Measurements from ENCODE around the gene PPP1R36. TPM values are rescaled to one million over a fixed set of nuclear protein-coding genes. Genes with fewer than 3 reads are reported as not detected.

The PPP1R36 gene
- total RNA-seq, 1 donor from 2014 or later: not detected

GRCh38 chr14:64634558-64634957 is 84.8 kb downstream of the PPP1R36 start:
- no peak for TF ChIP-seq CTCF (IDR thresholded peaks at IDR 0.05)
- Histone ChIP-seq H3K4me3 (no peak overlapping the region), H3K9me3 (no peaks in the 10 kb centered on the region), H3K36me3 (no peaks in the 10 kb centered on the region), H3K27ac (no peak overlapping the region), H3K27me3 (no peaks in the 10 kb centered on the region), H3K4me1 (no peaks in the 10 kb centered on the region)
- DNase-seq (ENCODE audit: low spot score in 2 of 2): no peak
- intact Hi-C loops (cut with DNase I): no loop called here

DNA sequence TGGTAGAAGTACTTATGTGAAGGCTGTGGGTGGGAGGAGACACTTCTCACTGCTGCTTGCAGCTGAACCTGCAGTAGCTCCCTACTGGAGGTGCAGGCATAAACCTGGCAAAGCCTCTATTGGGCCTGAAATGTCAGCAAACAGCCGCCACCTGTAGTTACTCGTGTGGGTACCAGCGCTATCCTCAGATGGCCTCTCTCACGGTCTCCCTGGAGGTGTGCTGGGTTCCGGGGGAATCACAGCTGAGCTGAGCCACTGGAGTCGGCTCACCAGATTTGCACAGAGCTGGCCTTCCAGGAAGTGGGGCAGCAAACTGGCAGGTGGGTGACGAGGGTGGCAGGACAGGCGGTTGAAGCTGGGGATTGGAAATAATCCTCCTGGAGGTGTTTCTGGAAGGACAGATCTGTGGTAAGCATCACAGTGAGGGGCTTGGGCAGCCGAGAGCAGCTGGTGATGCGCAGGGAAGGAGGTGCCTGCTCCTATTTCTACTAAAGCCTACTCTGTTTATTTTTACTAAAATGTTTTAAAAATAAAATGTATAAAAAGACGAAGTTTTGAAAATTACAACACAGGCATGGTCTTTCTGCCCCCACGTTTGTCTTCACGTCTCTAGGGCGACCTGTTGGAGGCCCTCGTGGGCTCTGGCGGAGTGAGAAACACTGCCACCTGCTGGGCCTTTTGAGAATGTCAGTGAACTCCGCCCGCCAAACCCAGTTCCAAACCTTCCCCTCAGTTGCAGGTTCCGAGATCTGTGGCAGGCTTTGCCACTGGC is 86.6 kb downstream of the PPP1R36 start:
- no peak overlapping the region for H3K4me3 ChIP-seq
- H3K27me3 ChIP-seq: no peaks in the 10 kb centered on the region
- peak in 1 of 2 donors; percentile 83 for DNase-seq (ENCODE audit: low spot score in 2 of 2)
- peak; percentile 78 to 93 (median 92) for TF ChIP-seq CTCF (IDR thresholded peaks at IDR 0.05)
- no peaks in the 10 kb centered on the region for H3K36me3 ChIP-seq
- no peak overlapping the region for H3K27ac ChIP-seq
- H3K9me3 ChIP-seq: no peaks in the 10 kb centered on the region
- no peaks in the 10 kb centered on the region for H3K4me1 ChIP-seq
- intact Hi-C loops (cut with DNase I): loop anchor here (1.0 kb wide), 2 partner anchors 96 to 125 kb away; partner anchors contain the start of gene HSPA2

DNA sequence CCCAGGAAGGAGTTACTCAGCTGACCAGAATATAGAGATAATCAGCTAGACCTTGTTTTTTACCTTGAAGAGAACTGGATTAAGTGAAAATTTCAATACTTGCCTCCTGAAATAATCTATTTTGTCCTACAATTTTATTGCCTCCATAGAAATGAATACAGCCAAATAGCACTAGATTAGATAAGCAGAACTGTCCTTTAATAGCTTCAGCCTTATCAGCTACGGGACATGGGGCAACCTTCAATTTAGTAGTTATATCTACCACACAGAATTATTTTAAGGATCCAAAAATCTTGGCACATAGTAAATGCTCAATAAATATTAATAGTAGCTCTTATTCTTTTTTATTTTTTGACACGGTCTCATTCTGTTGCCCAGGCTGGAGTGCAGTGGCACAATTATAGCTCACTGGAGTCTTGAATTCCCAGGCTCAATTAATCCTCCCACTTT is 87.2 kb downstream of the PPP1R36 start:
- no peak for TF ChIP-seq CTCF (IDR thresholded peaks at IDR 0.05)
- Histone ChIP-seq H3K4me3 (no peak overlapping the region), H3K27me3 (no peaks in the 10 kb centered on the region), H3K4me1 (no peaks in the 10 kb centered on the region), H3K36me3 (no peaks in the 10 kb centered on the region), H3K27ac (no peak overlapping the region), H3K9me3 (no peaks in the 10 kb centered on the region)
- intact Hi-C loops (cut with DNase I): loop anchor here (1.0 kb wide), 2 partner anchors 97 to 126 kb away; partner anchors contain the start of gene HSPA2
- DNase-seq (ENCODE audit: low spot score in 2 of 2): no peak

DNA sequence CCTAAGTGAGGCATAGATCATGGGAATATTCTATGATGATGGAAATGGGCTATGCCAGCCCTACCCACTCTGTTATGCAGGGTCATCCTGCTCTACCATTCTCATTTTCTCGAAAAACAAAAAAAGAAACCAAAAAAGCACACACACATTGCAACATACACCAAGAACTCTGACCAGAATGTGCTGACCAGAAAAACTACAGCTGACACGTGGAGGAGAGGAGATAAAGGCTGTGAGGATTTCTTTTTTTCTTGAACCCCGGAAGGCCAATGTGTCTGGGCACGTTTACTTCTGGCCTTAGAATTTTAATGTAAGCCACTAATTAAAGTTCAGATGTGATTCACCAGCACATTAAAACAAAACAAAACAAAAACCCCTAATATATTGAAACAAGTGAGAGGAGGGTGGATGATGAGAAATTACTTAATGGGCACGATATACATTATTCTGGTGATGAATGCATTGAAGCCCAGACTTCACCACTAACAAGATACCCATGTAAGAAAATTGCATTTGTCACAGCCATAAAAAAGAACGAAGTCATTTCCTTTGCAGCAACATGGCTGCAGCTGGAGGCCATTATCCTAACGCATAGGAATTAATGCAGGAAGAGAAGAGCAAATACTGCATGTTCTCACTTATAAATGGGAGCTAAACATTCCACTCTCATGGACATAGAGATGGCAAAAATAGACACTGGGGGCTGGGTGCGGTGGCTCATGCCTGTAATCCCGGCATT is 88.1 kb downstream of the PPP1R36 start:
- Histone ChIP-seq H3K27ac (no peak overlapping the region), H3K36me3 (no peaks in the 10 kb centered on the region), H3K4me1 (no peaks in the 10 kb centered on the region), H3K4me3 (no peak overlapping the region), H3K27me3 (no peaks in the 10 kb centered on the region), H3K9me3 (no peaks in the 10 kb centered on the region)
- intact Hi-C loops (cut with DNase I): no loop called here
- no peak for TF ChIP-seq CTCF (IDR thresholded peaks at IDR 0.05)
- no peak for DNase-seq (ENCODE audit: low spot score in 2 of 2)

DNA sequence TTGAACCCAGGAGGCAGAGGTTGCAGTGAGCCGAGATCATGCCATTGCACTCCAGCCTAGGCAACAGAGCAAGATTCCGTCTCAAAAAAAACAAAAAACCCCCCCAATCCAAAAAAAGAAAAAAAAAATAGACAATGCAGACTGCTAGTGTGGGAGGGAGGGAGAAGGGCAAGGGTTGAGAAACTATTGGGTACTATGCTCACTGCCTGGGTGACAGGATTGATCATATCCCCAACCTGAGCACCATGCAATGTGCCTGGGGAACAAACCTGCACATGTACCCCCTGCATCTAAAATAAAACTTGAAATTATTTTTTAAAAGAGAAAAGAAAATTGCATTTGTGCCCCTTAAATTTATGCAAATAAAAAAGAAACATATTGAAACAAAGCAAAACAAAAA is 88.9 kb downstream of the PPP1R36 start:
- H3K36me3 ChIP-seq: no peaks in the 10 kb centered on the region
- no peak for TF ChIP-seq CTCF (IDR thresholded peaks at IDR 0.05)
- no peaks in the 10 kb centered on the region for H3K9me3 ChIP-seq
- no peak overlapping the region for H3K27ac ChIP-seq
- H3K4me3 ChIP-seq: no peak overlapping the region
- DNase-seq (ENCODE audit: low spot score in 2 of 2): no peak
- no peaks in the 10 kb centered on the region for H3K4me1 ChIP-seq
- intact Hi-C loops (cut with DNase I): no loop called here
- H3K27me3 ChIP-seq: no peaks in the 10 kb centered on the region

Other genes starting within 250 kb of the PPP1R36 start
- 7.2 TPM for gene MTHFD1, start 161.6 kb upstream of the PPP1R36 start, total RNA-seq
- gene AKAP5, start 84.5 kb upstream of the PPP1R36 start, total RNA-seq: 0.11 TPM
- gene ZBTB25, start 46.1 kb upstream of the PPP1R36 start, total RNA-seq: 2.9 TPM
- 57.0 TPM for gene ZBTB1, start 45.2 kb upstream of the PPP1R36 start, total RNA-seq
- 22.9 TPM for gene HSPA2, start 9.2 kb upstream of the PPP1R36 start, total RNA-seq
- 134 TPM for gene PLEKHG3, start 154.5 kb downstream of the PPP1R36 start, total RNA-seq